Ishikawa (cell line): ENCODE measurements around the gene GRIA3.

Experiments
- CEBPB ChIP-seq: IDR thresholded peaks from 2 replicates; pipeline ENCODE4 v1.6.1; 2012
- CREB1 ChIP-seq: IDR thresholded peaks from 2 replicates; pipeline ENCODE4 v1.6.1; 2012; ENCODE audit warnings: low read depth
- EGR1 ChIP-seq: IDR thresholded peaks from 2 replicates; pipeline ENCODE4 v1.6.1; 2012
- EP300 ChIP-seq: IDR thresholded peaks from 2 replicates; pipeline ENCODE4 v1.6.1; 2012; ENCODE audit warnings: borderline replicate concordance
- FOXM1 ChIP-seq: IDR thresholded peaks from 2 replicates; pipeline ENCODE4 v1.6.1; 2012; ENCODE audit warnings: low read depth, borderline replicate concordance
- NFIC ChIP-seq: IDR thresholded peaks from 2 replicates; pipeline ENCODE4 v1.6.1; 2012
- RAD21 ChIP-seq: IDR thresholded peaks from 2 replicates; pipeline ENCODE4 v1.6.1; 2012; ENCODE audit warnings: low read depth
- TAF1 ChIP-seq: IDR thresholded peaks from 2 replicates; pipeline ENCODE4 v1.6.1; 2012; ENCODE audit warnings: low read depth, mild to moderate bottlenecking
- TCF12 ChIP-seq: IDR thresholded peaks from 2 replicates; pipeline ENCODE4 v1.6.1; 2012; ENCODE audit warnings: low read depth
- TEAD4 ChIP-seq: IDR thresholded peaks from 2 replicates; pipeline ENCODE4 v1.6.1; 2012
- YY1 ChIP-seq: IDR thresholded peaks from 2 replicates; pipeline ENCODE4 v1.6.1; 2012; ENCODE audit warnings: low read depth
- ZBTB7A ChIP-seq: IDR thresholded peaks from 2 replicates; pipeline ENCODE4 v1.6.1; 2012; ENCODE audit warnings: low read depth
- TF ChIP-seq, protein P1 (sequence below): IDR thresholded peaks from 2 replicates; pipeline ENCODE4 v1.6.1; 2012; ENCODE audit warnings: low read depth, mild to moderate bottlenecking
- TF ChIP-seq, protein P2 (sequence below): IDR thresholded peaks from 2 replicates; pipeline ENCODE4 v1.6.1; 2012
- TF ChIP-seq, protein P3 (sequence below): IDR thresholded peaks from 2 replicates; pipeline ENCODE4 v1.6.1; 2012

GRIA3 gene

DNA sequence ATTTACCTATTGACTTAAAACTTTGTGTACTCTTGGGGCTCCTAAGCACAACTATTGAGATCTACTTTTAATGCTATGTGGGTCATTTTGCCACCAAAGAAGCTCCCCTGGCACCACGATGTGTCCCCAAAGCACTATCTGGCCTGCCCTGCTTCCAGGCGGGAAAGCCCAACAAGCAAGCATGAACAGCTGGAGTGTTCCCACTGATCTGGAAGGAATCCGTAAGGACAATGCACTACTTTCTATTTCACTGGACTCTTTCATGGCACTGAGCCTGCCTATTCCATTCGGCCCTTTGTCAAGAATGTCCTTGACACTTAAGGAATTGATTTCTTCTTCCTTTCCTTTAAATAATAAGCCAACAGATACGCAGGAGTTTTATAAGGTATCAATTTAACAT is 38.8 kb downstream of the GRIA3 start:
- TF ChIP-seq TCF12 (no peak), TAF1 (no peak), EP300 (no peak), FOXM1 (no peak)
- TF ChIP-seq, protein P1, sequence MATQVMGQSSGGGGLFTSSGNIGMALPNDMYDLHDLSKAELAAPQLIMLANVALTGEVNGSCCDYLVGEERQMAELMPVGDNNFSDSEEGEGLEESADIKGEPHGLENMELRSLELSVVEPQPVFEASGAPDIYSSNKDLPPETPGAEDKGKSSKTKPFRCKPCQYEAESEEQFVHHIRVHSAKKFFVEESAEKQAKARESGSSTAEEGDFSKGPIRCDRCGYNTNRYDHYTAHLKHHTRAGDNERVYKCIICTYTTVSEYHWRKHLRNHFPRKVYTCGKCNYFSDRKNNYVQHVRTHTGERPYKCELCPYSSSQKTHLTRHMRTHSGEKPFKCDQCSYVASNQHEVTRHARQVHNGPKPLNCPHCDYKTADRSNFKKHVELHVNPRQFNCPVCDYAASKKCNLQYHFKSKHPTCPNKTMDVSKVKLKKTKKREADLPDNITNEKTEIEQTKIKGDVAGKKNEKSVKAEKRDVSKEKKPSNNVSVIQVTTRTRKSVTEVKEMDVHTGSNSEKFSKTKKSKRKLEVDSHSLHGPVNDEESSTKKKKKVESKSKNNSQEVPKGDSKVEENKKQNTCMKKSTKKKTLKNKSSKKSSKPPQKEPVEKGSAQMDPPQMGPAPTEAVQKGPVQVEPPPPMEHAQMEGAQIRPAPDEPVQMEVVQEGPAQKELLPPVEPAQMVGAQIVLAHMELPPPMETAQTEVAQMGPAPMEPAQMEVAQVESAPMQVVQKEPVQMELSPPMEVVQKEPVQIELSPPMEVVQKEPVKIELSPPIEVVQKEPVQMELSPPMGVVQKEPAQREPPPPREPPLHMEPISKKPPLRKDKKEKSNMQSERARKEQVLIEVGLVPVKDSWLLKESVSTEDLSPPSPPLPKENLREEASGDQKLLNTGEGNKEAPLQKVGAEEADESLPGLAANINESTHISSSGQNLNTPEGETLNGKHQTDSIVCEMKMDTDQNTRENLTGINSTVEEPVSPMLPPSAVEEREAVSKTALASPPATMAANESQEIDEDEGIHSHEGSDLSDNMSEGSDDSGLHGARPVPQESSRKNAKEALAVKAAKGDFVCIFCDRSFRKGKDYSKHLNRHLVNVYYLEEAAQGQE: no peak

DNA sequence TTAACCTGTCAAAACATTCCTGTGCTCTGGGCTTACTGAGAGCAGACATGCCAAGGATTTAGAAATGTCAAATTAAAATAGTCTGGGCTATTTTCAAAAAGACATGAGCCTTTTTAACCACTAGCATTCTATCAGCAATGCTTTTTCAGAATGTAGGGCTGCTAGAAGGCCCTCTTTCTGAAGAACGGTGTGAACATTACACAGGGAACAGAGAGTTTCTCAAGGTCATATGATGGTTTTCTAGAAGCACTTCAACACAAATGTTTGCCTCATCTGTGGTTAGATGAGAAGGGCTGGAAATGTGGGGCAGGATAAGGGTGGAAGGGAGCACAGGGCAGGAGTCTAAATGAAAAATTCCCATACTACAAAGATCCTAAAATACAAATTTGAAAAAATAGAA is 39.3 kb downstream of the GRIA3 start:
- TF ChIP-seq EGR1 (no peak), EP300 (no peak), RAD21 (no peak), FOXM1 (no peak), TEAD4 (no peak)
- TF ChIP-seq, protein P2, sequence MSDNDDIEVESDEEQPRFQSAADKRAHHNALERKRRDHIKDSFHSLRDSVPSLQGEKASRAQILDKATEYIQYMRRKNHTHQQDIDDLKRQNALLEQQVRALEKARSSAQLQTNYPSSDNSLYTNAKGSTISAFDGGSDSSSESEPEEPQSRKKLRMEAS: no peak
- TF ChIP-seq, protein P3, sequence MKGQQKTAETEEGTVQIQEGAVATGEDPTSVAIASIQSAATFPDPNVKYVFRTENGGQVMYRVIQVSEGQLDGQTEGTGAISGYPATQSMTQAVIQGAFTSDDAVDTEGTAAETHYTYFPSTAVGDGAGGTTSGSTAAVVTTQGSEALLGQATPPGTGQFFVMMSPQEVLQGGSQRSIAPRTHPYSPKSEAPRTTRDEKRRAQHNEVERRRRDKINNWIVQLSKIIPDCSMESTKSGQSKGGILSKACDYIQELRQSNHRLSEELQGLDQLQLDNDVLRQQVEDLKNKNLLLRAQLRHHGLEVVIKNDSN: no peak
- TF ChIP-seq, protein P1: no peak

DNA sequence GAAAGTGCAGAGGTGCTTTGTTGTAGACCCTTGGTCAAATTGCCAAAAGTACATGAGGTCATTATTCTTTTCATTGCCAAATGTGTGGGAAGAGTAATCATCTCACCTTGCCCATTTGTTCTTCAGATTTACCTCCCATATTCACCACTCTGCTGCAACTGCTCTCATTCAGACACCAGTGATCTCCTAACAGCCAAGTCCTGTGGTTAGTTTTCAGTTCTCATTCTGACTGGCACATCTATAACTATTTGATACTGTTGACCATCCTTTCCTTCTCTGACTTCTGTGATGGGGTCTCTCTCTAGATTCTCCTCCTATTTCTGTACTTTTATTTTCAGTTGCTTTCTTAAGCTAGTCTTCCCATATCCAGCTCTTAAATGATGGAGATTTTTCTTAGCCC is 39.8 kb downstream of the GRIA3 start:
- TF ChIP-seq TAF1: no peak
- no peak for TF ChIP-seq ZBTB7A
- no peak for TF ChIP-seq NFIC
- no peak for TF ChIP-seq EGR1
- no peak for TF ChIP-seq FOXM1
- no peak for TF ChIP-seq CEBPB
- TF ChIP-seq YY1: no peak
- no peak for TF ChIP-seq TEAD4
- TF ChIP-seq, protein P3: no peak
- TF ChIP-seq RAD21: no peak
- no peak for TF ChIP-seq EP300
- TF ChIP-seq, protein P2: no peak
- TF ChIP-seq CREB1: no peak
- no peak for TF ChIP-seq TCF12
- TF ChIP-seq, protein P1: no peak

DNA sequence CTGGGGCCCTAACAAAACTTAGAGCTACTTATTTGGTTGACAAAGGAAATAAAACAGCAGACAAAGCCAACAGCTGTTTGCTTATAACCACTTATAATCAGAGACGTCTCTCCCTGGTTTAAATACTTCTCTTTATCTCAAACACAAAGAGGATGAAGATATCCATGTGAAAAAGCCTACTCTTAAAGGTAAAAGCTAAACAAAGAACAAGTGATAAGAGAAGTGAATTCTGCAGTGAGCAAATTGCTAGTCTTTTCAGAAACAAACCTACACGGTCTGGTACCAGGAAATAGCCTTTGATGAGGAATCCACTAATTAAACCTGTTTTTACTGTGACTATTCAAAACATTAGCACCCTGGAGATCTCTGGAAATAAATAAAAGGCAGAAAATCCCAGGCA is 46.7 kb downstream of the GRIA3 start:
- TF ChIP-seq EGR1 (no peak), TCF12 (no peak), NFIC (no peak), RAD21 (no peak), CREB1 (no peak), YY1 (no peak), EP300 (no peak), TAF1 (no peak), TEAD4 (no peak), FOXM1 (no peak), ZBTB7A (no peak), CEBPB (no peak)
- TF ChIP-seq, protein P3: no peak
- TF ChIP-seq, protein P1: no peak
- TF ChIP-seq, protein P2: no peak
